Nephron (organoid): ENCODE measurements around the gene RBM28.

Experiments used
- H3K27ac Mint-ChIP-seq, 3 experiments: 2 replicates each; pipeline ENCODE4 v1.8.0; 2020; ENCODE audit warnings: mixed read lengths in 3 of 3, mild to moderate bottlenecking in 2 of 3, moderate library complexity in 1 of 3
- H3K27me3 Mint-ChIP-seq: 2 replicates; pipeline ENCODE4 v1.8.0; 2021; ENCODE audit warnings: low read depth, mild to moderate bottlenecking, moderate library complexity, mixed read lengths
- H3K36me3 Mint-ChIP-seq: 2 replicates; pipeline ENCODE4 v1.8.0; 2020; ENCODE audit warnings: low read depth, mixed read lengths
- H3K4me1 Mint-ChIP-seq: 2 replicates; pipeline ENCODE4 v1.8.0; 2020; ENCODE audit warnings: mixed read lengths
- H3K4me3 Mint-ChIP-seq, 3 experiments: 2 replicates each; pipeline ENCODE4 v1.8.0; 2020; ENCODE audit warnings: mild to moderate bottlenecking in 3 of 3, mixed read lengths in 3 of 3, moderate library complexity in 2 of 3
- H3K9me3 Mint-ChIP-seq: 2 replicates; pipeline ENCODE4 v1.8.0; 2020; ENCODE audit warnings: mixed read lengths
- TF ChIP-seq, protein P1 (sequence below), 3 experiments: fragments of 200-600 bp; sonication (generic); IDR thresholded peaks; one replicate each; pipeline ENCODE4 v1.5.0; 2021; ENCODE audit warnings: antibody characterized with exemption in 3 of 3; ENCODE audit not compliant: unreplicated experiment in 3 of 3

RBM28 gene, protein sequence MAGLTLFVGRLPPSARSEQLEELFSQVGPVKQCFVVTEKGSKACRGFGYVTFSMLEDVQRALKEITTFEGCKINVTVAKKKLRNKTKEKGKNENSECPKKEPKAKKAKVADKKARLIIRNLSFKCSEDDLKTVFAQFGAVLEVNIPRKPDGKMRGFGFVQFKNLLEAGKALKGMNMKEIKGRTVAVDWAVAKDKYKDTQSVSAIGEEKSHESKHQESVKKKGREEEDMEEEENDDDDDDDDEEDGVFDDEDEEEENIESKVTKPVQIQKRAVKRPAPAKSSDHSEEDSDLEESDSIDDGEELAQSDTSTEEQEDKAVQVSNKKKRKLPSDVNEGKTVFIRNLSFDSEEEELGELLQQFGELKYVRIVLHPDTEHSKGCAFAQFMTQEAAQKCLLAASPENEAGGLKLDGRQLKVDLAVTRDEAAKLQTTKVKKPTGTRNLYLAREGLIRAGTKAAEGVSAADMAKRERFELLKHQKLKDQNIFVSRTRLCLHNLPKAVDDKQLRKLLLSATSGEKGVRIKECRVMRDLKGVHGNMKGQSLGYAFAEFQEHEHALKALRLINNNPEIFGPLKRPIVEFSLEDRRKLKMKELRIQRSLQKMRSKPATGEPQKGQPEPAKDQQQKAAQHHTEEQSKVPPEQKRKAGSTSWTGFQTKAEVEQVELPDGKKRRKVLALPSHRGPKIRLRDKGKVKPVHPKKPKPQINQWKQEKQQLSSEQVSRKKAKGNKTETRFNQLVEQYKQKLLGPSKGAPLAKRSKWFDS

DNA sequence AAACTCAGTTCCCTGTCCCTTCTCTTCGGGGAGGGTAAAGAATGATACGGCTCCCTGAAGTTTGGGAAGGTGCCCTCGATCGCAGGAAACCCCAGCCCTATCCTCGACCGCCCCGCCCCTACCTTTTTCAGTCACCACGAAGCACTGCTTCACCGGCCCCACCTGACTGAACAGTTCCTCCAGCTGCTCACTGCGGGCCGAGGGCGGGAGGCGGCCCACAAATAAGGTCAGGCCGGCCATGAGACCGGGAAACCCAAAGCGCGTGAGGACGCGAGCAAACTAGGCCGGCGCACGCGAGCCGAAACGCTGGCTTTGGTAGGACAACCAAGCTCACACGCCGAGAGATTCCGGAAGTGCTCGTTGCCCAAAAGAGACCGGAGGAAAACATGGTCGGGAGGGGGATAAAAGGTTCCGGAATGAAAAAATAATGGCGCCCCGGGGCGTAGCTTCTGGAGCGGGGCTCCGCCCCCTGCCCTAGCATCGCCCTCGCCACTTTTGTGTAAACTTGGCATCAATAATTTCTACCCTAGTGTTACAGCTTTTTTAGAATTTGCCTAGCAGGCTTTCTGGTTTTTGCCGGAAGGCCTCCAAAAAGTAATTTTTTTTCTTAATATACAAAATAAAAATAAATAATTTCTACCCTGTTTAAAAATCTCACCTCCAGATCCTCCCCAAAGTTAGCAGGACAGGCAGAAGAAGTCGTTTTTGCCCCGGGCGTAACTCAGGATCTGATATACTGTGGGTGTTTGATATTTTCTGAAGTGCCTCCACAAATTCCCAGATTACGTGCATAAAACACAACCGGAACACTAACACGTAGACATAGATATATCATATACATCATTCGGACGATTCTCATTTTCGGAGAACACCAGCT lies at the start of gene RBM28:
Gene RBM28 (minus strand): TSS at position 355 of the 877 bp plus-strand sequence. CDS start 115 bp downstream, at position 240.
- H3K4me3 Mint-ChIP-seq = peak within 1 kb of the TSS; percentile 96 to 98 (median 97)
- peak within 1 kb of the TSS; percentile 91 to 96 (median 94) for H3K27ac Mint-ChIP-seq
- TF ChIP-seq, protein P1, sequence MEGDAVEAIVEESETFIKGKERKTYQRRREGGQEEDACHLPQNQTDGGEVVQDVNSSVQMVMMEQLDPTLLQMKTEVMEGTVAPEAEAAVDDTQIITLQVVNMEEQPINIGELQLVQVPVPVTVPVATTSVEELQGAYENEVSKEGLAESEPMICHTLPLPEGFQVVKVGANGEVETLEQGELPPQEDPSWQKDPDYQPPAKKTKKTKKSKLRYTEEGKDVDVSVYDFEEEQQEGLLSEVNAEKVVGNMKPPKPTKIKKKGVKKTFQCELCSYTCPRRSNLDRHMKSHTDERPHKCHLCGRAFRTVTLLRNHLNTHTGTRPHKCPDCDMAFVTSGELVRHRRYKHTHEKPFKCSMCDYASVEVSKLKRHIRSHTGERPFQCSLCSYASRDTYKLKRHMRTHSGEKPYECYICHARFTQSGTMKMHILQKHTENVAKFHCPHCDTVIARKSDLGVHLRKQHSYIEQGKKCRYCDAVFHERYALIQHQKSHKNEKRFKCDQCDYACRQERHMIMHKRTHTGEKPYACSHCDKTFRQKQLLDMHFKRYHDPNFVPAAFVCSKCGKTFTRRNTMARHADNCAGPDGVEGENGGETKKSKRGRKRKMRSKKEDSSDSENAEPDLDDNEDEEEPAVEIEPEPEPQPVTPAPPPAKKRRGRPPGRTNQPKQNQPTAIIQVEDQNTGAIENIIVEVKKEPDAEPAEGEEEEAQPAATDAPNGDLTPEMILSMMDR (IDR thresholded peaks at IDR 0.05; ENCODE audit: unreplicated experiment in 3 of 3) = no peak
- peaks cover 34% of the 10 kb centered on the region for H3K4me1 Mint-ChIP-seq
- no peaks in the 10 kb centered on the region for H3K36me3 Mint-ChIP-seq
- no peaks in the 10 kb centered on the region for H3K27me3 Mint-ChIP-seq
- no peaks in the 10 kb centered on the region for H3K9me3 Mint-ChIP-seq

DNA sequence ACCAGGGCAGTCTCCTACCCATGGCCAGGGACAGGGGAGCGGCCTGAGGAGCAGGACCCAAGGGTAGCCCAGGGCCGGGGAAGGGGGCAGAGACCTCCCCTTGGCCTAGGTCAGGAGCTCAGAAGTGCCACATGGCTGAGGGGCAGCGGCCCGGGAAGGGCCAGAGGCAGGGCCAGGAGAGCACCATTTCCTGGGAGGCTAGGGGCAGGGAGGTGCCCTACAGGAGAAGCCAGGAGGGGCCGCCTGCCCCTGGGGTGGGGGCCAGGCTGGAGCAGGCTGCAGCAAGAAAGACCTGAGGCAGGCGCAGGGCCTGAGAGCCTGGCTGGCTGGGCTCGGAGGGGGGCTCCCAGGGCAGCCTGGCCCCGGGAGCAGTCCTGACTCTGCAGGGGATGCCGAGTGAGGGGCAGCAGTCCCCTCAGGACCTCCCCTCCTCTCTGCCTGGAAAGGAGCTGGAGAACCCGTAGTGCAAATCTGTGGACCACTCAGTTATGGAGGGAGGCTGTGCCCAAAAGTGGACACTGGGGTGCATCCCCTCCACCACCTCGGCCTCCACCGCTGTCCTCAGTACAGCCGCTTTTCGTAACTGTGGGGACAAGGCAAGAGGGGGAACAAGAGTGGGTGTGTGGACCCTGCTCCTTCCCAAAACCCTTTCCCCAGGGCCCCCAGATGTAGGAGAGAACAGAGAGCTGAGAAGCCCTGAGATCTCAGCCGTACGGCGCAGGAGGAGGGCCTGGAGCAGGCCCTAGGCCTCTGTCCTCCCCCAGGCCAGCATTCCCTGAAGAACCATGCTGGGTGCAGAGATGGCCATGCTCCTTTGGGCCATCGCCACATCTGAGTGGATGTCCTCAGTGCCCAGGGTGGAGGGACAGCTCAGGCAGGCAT lies 49.0 kb upstream of the RBM28 start:
- H3K27me3 Mint-ChIP-seq = peaks cover 6% of the 10 kb centered on the region
- peaks cover 5% of the 10 kb centered on the region for H3K4me1 Mint-ChIP-seq
- peaks cover 9% of the 10 kb centered on the region for H3K36me3 Mint-ChIP-seq
- no peak overlapping the region for H3K4me3 Mint-ChIP-seq
- no peaks in the 10 kb centered on the region for H3K9me3 Mint-ChIP-seq
- TF ChIP-seq, protein P1 (IDR thresholded peaks at IDR 0.05; ENCODE audit: unreplicated experiment in 3 of 3) = no peak
- H3K27ac Mint-ChIP-seq = no peak overlapping the region

DNA sequence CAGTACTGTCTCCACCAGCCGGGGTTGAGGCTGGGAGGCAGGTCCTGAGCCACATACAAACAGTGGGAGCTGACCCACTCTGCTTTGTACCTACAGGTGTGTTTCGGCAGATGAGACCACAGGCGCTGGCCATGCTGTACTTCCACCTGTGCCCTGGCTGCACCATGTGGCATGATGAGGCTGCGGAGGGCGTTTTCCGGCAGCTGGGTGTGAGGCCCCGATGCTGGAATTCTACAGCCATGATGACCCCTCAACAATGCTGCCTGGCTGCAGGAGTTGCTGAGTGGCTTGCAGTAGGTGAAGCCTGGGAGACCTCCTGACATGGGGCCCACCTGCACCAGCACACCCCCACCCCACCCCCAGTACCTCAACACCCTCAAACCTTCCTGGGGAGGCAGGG lies 48.1 kb upstream of the RBM28 start:
- TF ChIP-seq, protein P1 (IDR thresholded peaks at IDR 0.05; ENCODE audit: unreplicated experiment in 3 of 3) = no peak
- Mint-ChIP-seq H3K9me3 (no peaks in the 10 kb centered on the region), H3K4me3 (no peak overlapping the region), H3K4me1 (peaks cover 9% of the 10 kb centered on the region), H3K27ac (no peak overlapping the region), H3K36me3 (peaks cover 2% of the 10 kb centered on the region), H3K27me3 (peaks cover 12% of the 10 kb centered on the region)

DNA sequence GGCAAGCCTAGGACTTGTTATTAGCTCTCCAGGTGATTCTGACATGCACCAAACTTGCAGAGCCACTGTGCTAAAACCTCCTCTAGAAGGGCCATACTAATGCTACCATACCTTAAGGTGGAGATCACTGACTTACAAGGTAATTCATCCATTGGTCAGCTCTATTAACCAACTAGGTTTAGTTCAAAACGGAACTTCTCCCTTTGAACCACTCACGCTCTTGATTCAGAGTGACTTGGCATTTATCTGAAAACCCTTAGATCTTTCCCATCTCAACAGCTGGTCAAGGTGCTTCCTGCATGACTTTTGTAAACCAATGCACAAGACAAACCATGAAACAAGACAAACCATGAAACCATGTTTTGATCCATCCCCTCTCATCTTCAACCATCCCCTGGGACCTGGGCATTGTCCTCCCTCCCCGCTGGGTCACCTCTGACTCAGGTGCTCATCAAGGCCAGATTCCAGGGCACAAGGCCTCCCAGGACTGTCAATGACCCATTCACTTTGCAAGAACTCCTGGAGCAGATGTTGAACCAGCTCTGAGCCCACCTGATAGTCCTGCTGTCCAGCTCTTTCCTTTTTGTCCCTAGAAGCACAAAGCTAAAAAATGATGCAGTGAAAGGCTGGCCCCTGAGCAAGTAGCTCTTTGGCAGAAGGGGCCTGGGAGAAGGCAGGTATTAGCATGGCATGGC lies 47.3 kb upstream of the RBM28 start:
- Mint-ChIP-seq H3K27me3 (peaks cover 12% of the 10 kb centered on the region), H3K4me1 (peaks cover 9% of the 10 kb centered on the region), H3K4me3 (no peak overlapping the region), H3K36me3 (no peaks in the 10 kb centered on the region), H3K9me3 (no peaks in the 10 kb centered on the region), H3K27ac (no peak overlapping the region)
- TF ChIP-seq, protein P1 (IDR thresholded peaks at IDR 0.05; ENCODE audit: unreplicated experiment in 3 of 3) = no peak
